GM19023 (cell line): ENCODE measurements around the gene MAN1C1.

Experiments used
- ATAC-seq: cut with Tn5 transposase; IDR thresholded peaks from one replicate; pipeline ENCODE4 v1.9.1; 2021; ENCODE audit warnings: mild to moderate bottlenecking, moderate library complexity; ENCODE audit not compliant: unreplicated experiment

MAN1C1 gene

GRCh38 chr1:25774206-25774803, 157.7 kb downstream of the MAN1C1 start:
- ATAC-seq = no peak

DNA sequence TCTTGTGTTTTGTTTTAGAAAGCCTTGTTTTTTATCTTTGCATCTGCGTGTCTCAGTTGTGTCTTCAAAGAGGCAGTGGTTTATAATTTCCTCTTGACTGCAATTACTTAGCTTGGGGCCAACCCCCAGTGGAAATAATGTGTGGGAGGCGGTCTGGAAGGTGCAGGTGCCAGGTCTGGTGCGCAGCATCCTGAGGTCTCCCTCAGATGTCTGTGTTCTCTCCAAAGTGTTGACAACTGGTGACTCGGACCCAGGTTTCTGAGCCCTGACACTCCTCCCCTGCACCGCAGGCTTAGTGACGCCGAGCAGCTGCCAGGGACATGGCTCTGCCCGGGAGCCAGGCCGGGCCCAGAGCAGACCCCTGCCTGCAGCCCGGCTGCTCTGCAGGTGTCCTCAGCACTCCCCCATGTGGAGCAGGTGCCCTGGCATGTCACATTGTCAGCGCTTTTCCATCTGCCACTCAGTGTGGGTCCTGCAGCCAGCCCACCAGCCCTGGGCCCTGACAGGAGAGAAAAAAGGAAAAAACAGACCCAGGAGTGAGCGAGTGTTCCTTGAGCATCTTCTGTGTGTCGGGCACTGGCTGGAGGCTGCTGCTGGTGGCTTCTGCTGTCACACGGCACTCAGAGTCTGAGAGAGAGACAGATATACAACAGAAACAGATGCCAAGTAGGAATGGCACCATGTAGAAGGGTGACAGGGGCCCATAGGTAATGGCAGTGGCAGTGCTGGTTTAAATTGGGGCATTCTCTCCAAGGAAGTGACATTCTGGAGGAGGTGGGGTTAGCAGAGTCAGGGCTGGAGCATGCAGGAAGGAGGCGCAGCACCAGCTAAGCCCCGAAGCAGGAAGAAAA, 158.6 kb downstream of the MAN1C1 start:
- peak; percentile 48 for ATAC-seq

GRCh38 chr1:25779388-25779787, 162.8 kb downstream of the MAN1C1 start:
- no peak for ATAC-seq

DNA sequence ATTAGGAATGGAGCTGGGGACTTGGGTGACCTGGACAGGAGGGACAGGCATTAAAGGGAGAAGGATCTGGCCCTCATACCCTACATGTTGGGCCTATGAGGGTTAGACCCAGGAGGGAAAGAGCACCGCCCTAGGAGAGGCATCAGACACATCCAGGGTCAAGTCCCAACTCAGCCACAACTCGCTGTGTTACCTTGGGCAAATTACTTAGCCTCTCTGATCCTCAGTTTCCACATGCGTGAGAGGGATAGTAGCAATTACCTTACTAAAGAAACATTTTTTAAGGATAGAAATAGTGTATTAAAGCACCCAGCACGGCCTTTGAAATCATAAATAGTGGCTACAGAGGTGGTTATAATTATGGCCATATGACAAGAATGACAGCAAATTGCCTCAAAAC, 163.3 kb downstream of the MAN1C1 start:
- ATAC-seq = no peak

DNA sequence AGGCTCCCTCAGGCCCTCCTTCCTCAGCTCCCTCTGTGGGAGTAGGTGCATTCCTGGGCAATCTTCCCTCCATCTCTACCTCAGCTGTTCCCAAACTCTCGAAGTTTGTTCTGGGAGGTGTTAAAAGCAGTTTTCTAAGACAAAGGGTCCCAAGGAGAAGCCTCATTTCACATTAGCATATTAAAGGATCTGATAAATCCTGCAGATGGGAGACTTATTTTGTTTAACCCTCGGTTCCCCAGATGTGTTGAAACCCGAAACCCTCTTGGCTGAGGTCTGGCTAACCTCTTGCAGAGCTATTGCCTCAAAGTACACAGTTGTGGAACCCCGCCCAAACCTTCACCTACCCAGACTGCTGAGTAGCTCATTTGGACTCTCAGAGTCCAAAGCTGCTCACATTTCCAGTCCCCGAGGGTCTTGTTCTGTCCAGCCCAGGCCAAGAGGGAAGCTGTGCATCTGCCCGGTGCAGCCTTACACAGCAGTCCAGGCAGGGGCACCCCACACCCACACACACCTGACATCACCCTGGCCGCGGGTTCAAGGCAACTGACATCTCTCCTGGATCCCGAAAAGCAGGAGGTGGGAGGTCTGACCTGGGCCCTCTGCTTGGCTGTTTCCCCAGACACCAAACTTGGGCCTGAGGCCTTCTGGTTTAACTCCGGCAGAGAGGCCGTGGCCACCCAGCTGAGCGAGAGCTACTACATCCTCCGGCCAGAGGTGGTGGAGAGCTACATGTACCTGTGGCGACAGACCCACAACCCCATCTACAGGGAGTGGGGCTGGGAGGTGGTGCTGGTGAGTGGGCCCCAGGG, 163.9 kb downstream of the MAN1C1 start:
- ATAC-seq = no peak

- no peak for ATAC-seq
Observed at GRCh38 chr1:25781130-25781433, 164.5 kb downstream of the MAN1C1 start.

DNA sequence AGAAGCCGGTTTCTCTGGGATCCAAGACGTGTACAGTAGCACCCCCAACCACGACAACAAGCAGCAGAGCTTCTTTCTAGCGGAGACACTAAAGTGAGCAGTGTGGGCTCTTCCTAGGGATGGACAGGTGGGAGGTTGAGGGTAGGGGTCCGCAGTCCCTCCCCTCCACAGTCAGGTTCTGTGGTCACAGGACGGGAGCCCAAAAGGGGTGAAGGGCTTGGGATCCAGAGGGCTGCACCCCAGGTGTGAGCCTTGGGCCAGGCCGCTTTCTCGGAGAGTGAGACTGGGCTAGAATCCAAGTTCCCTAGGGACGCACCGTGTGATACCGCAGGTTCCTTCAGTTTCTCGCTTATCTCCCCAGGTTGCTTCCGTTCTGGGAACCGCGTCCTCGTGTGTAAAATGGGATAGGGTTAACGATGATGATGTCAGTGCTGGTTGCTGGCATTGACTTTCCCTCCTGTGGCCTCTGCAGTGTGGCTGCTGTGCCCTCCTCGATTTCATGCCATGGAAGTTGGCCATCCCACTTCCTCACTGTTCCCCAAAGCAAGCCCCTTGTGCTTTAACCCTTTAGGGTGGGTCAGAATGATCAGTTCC, 166.1 kb downstream of the MAN1C1 start:
- ATAC-seq = no peak

- no peak for ATAC-seq
Observed at GRCh38 chr1:25784575-25785051, 168.0 kb downstream of the MAN1C1 start.

DNA sequence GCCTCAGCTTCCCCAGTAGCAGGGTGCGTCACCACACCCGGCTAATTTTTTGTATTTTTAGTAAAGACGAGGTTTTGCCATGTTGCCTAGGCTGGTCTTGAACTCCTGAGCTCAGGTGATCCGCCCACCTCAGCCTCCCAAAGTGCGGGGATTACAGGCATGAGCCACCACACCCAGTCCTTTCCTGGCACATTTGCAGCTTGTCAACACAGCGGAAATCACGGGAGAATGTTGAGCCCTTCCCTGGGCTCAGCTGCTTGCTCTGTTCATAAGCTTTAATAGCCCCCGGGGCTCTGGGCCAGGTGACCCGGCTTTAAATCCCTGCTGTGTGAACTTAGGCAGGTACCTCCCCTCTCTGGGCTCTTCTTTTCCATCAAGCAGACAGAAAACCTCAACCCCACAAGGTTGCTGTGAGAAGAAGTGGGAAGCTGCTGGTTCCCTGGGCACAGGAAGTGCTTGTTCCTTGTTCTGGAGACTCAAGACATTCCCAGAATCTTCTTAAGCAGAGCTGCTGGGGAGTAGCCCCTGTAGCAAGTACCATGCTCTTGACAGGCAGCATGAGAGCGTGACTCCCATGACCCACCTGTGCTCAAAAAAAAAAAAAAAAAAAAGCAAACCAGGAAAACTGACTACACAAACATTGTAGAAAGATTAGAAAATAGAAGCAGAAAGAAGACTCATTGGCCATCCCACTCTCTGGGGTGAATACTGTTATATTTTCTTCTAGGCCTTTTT, 168.9 kb downstream of the MAN1C1 start:
- no peak for ATAC-seq

- ATAC-seq = no peak
Observed at GRCh38 chr1:25786887-25787759, 170.5 kb downstream of the MAN1C1 start.

GRCh38 chr1:25787760-25788166, 171.2 kb downstream of the MAN1C1 start:
- ATAC-seq = no peak

DNA sequence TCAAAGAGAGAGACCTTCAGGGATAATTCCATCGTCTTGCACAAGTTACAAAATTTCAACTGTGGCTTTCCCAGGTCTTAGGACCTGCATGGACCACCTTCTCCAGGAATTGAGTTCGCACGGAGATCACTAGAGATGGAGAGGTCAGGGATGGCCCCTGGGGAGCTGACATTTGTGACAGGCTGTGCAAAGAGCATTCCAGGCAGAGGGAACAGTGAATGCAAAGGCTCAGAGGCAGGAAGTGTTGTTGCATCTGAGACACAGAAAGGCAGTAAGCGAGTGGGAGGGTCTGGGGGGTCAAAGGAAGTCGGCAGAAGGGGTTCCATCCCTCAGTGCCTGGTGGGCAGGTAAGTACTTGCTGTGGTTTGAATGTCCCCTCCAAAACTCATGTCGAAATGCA, 173.9 kb downstream of the MAN1C1 start:
- no peak for ATAC-seq

GRCh38 chr1:25792115-25792514, 175.5 kb downstream of the MAN1C1 start:
- no peak for ATAC-seq

DNA sequence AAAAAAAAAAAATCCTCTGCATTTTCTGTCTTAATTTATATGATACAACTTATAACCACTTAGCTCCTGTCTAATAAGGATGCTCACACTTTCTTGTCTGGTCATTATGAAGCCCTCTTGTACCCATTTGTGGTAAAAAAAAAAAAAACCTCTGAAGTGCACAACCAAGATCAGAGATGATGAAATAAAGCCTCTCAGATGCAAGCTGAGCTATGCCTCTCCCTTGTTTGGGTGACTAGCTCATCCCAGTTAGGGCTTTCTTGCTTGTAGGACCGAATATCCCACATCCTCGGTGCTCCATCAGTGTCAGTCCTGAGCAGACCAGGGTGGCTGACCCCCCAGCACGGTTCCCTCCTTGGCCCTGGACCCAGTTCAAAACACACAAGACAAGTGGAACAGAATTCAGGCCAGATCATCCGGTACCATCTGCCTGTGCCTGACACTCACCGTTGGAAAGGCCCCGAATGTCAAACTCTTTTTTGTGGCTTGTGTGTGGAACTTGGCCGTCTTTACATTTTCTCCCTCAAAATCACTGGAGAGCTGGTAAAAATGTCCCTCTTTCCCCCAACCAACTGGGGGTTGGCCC, 177.1 kb downstream of the MAN1C1 start:
- no peak for ATAC-seq

DNA sequence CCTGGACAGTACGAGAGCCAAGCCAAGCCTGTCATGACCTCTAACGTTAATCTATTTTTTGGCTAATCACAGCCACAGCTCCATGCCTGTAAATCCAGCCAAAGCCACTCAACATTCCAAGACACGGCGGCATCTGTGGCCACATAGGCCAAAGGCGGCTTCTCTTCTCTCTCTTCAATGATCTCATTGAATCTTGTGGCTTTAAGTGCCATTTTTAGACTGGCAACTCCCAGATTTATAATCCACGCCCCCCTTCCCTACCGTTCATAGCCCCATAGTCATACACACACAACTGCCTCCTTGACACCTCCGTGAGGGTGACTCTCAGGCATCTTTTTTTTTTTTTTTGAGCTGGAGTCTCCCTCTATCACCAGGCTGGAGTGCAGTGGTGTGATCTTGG, 177.7 kb downstream of the MAN1C1 start:
- no peak for ATAC-seq

DNA sequence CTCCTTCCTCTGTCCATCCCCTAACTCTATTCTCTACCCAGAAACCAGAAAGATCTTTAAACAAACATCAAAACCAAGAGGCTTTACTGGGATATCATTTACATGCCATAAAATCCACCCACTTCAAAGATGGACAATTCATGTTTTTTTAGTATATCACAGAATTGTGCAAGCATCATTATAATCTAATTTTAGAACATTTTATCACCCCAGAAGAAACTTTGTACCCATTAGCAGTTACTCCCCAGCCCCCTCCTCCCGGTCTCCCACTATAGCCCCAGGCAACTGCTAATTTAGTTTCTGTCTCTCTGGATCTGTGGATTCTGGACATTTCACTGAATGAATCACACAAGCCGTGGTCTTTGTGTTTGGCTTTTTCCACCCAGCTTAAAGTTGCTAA, 178.6 kb downstream of the MAN1C1 start:
- ATAC-seq = no peak

DNA sequence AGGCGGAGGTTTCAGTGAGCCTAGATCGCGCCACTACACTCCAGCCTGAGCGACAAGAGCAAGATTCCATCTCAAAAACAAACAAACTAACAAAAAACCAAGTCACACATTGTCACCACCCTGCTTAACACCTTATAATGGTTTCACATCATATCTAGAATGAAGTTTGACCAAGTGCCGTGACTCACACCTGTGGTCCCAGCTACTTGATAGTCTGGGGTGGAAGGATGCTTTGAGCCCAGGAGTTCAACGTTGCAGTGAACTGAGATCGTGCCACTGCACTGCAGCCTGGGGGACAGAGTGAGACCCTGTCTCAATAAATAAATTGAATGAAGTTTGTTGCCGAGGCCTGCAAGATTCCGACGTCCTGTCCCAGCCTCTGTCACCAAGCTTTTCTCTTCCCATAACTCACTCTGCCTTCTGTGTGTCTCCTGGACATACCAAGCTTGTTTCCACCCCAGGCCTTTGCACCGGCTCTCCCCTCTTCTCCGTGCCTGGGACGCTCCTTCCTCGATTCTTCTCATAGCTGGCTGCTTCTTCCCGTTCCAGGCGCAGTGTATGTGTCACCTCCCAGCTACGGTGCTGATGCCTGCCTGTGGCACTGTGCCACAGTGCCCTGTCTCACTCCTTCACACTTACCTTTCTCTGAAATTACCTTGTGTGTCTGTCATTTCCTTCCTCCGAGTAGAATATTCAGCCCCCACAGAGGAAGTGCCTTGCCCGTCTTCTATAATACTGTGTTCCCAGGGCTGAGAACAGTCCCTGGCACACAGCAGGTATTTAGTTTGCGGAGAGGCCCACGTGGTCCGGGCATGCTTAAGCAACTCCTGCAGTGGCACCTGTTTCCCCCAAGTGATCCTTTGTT, 179.6 kb downstream of the MAN1C1 start:
- no peak for ATAC-seq

- no peak for ATAC-seq
Observed at GRCh38 chr1:25796811-25797458, 180.3 kb downstream of the MAN1C1 start.
